Measurements from ENCODE around the gene CDC42EP5. TPM values are rescaled to one million over a fixed set of nuclear protein-coding genes. Genes with fewer than 3 reads are reported as not detected.

CDC42EP5 gene
- total RNA-seq, 1 experiment from 2014 or later, result 11.5 TPM

GRCh38 chr19:54424201-54424600 lies 48.9 kb downstream of the CDC42EP5 start:
- Mint-ChIP-seq H3K27ac (no peak overlapping the region), H3K9me3 (no peaks in the 10 kb centered on the region), H3K36me3 (peaks cover 12% of the 10 kb centered on the region), H3K4me3 (no peak overlapping the region), H3K27me3 (ENCODE audit: low read depth) (peaks cover 27% of the 10 kb centered on the region), H3K4me1 (peaks cover 29% of the 10 kb centered on the region)
- DNase-seq (ENCODE audit: low spot score) (no peak), ATAC-seq (no peak)
- ChIA-PET CTCF (interaction anchor here (1.8 to 1.9 kb wide), 2 partner anchors 15 to 158 kb away, joined by 5 to 6 read pairs; no protein-coding TSS in a partner anchor), POLR2A (interaction anchor here (1.3 kb wide), 1 partner anchor 8 kb away, joined by 4 read pairs; no protein-coding TSS in a partner anchor)
- no peak for TF ChIP-seq STAT6 (CRISPR knock-in tag; conservative IDR thresholded peaks at IDR 0.05; ENCODE audit: low read depth)
- TF ChIP-seq, protein P1, sequence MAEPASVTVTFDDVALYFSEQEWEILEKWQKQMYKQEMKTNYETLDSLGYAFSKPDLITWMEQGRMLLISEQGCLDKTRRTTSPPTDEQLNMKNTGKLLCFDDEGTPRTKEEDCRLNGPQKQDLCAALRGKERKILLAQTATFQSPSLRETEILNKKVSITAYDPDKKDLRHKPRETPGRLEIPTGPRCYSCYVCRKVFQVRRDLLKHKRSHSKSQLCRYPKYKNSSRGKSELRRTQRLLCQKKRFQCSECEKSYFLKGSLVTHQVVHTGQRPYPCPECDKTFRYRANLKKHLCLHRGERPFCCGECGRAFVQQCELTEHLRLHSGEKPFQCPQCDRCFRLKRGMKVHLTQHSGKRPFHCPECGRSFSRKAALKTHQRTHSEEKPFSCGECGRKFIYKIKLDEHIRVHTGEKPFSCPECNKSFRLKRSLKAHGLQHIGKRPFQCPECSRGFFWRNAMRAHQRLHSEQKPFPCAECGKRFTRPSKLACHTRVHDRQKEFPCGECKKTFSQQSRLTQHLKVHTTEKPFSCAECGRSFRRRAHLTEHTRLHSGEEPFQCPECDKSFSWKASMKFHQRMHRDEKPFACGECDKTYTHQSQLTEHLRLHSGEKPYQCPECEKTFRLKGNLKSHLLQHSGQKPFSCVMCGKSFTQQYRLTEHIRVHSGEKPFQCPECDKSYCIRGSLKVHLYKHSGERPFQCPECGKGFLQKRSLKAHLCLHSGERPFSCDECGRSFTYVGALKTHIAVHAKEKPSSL (CRISPR knock-in tag; conservative IDR thresholded peaks at IDR 0.05), result no peak
- no peak for TF ChIP-seq E2F4 (CRISPR knock-in tag; IDR thresholded peaks at IDR 0.05; ENCODE audit: borderline replicate concordance, low read depth)
- no peak for TF ChIP-seq HMGA2 (CRISPR knock-in tag; IDR thresholded peaks at IDR 0.05)

GRCh38 chr19:54422136-54422535 lies 51.0 kb downstream of the CDC42EP5 start:
- ATAC-seq (peak; percentile 20), DNase-seq (ENCODE audit: low spot score) (peak; percentile 71)
- no peak overlapping the region for H3K27ac Mint-ChIP-seq
- peaks cover 16% of the 10 kb centered on the region for H3K36me3 Mint-ChIP-seq
- H3K4me1 Mint-ChIP-seq, result peaks cover 40% of the 10 kb centered on the region
- no peaks in the 10 kb centered on the region for H3K9me3 Mint-ChIP-seq
- POLR2A ChIA-PET, result interaction anchor here (1.0 to 3.5 kb wide), 3 partner anchors 8 to 1082 kb away, joined by 3 to 21 read pairs (median 3); no protein-coding TSS in a partner anchor
- peaks cover 27% of the 10 kb centered on the region for H3K27me3 Mint-ChIP-seq (ENCODE audit: low read depth)
- H3K4me3 Mint-ChIP-seq, result no peak overlapping the region
- CTCF ChIA-PET, result interaction anchor here (0.5 to 5.2 kb wide), 12 partner anchors 8 to 1210 kb away, joined by 3 to 66 read pairs (median 6); partner anchors contain the start of genes CDC42EP5 and LENG8
- TF ChIP-seq, protein P2, sequence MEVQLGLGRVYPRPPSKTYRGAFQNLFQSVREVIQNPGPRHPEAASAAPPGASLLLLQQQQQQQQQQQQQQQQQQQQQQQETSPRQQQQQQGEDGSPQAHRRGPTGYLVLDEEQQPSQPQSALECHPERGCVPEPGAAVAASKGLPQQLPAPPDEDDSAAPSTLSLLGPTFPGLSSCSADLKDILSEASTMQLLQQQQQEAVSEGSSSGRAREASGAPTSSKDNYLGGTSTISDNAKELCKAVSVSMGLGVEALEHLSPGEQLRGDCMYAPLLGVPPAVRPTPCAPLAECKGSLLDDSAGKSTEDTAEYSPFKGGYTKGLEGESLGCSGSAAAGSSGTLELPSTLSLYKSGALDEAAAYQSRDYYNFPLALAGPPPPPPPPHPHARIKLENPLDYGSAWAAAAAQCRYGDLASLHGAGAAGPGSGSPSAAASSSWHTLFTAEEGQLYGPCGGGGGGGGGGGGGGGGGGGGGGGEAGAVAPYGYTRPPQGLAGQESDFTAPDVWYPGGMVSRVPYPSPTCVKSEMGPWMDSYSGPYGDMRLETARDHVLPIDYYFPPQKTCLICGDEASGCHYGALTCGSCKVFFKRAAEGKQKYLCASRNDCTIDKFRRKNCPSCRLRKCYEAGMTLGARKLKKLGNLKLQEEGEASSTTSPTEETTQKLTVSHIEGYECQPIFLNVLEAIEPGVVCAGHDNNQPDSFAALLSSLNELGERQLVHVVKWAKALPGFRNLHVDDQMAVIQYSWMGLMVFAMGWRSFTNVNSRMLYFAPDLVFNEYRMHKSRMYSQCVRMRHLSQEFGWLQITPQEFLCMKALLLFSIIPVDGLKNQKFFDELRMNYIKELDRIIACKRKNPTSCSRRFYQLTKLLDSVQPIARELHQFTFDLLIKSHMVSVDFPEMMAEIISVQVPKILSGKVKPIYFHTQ (CRISPR knock-in tag; IDR thresholded peaks at IDR 0.05), result no peak
- TF ChIP-seq JAZF1 (CRISPR knock-in tag; IDR thresholded peaks at IDR 0.05) (no peak), ZNF317 (CRISPR knock-in tag; IDR thresholded peaks at IDR 0.05; ENCODE audit: borderline replicate concordance, low read depth) (no peak), ZNF138 (CRISPR knock-in tag; conservative IDR thresholded peaks at IDR 0.05) (no peak), JUN (CRISPR knock-in tag; IDR thresholded peaks at IDR 0.05) (no peak), ZNF263 (CRISPR knock-in tag; IDR thresholded peaks at IDR 0.05; ENCODE audit: low read depth) (no peak), ZNF416 (CRISPR knock-in tag; IDR thresholded peaks at IDR 0.05) (no peak), PRRX2 (CRISPR knock-in tag; IDR thresholded peaks at IDR 0.05) (no peak), ZNF423 (CRISPR knock-in tag; IDR thresholded peaks at IDR 0.05) (no peak), GRHL2 (CRISPR knock-in tag; IDR thresholded peaks at IDR 0.05; ENCODE audit: insufficient replicate concordance, severe bottlenecking) (no peak), NFE2L1 (CRISPR knock-in tag; IDR thresholded peaks at IDR 0.05) (no peak)
- TF ChIP-seq, protein P3, sequence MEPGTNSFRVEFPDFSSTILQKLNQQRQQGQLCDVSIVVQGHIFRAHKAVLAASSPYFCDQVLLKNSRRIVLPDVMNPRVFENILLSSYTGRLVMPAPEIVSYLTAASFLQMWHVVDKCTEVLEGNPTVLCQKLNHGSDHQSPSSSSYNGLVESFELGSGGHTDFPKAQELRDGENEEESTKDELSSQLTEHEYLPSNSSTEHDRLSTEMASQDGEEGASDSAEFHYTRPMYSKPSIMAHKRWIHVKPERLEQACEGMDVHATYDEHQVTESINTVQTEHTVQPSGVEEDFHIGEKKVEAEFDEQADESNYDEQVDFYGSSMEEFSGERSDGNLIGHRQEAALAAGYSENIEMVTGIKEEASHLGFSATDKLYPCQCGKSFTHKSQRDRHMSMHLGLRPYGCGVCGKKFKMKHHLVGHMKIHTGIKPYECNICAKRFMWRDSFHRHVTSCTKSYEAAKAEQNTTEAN (CRISPR knock-in tag; IDR thresholded peaks at IDR 0.05), result no peak
- TF ChIP-seq, protein P4, sequence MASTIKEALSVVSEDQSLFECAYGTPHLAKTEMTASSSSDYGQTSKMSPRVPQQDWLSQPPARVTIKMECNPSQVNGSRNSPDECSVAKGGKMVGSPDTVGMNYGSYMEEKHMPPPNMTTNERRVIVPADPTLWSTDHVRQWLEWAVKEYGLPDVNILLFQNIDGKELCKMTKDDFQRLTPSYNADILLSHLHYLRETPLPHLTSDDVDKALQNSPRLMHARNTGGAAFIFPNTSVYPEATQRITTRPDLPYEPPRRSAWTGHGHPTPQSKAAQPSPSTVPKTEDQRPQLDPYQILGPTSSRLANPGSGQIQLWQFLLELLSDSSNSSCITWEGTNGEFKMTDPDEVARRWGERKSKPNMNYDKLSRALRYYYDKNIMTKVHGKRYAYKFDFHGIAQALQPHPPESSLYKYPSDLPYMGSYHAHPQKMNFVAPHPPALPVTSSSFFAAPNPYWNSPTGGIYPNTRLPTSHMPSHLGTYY (CRISPR knock-in tag; IDR thresholded peaks at IDR 0.05), result no peak
- TF ChIP-seq, protein P1 (CRISPR knock-in tag; conservative IDR thresholded peaks at IDR 0.05), result no peak
- TF ChIP-seq, protein P5, sequence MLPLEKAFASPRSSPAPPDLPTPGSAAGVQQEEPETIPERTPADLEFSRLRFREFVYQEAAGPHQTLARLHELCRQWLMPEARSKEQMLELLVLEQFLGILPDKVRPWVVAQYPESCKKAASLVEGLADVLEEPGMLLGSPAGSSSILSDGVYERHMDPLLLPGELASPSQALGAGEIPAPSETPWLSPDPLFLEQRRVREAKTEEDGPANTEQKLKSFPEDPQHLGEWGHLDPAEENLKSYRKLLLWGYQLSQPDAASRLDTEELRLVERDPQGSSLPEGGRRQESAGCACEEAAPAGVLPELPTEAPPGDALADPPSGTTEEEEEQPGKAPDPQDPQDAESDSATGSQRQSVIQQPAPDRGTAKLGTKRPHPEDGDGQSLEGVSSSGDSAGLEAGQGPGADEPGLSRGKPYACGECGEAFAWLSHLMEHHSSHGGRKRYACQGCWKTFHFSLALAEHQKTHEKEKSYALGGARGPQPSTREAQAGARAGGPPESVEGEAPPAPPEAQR (CRISPR knock-in tag; IDR thresholded peaks at IDR 0.05), result no peak
